ENCODE measurements around the gene MCHR2.
"Not testable (repeated sequence)": the region's sequence is repeated elsewhere in the genome, so short reads cannot be mapped to it uniquely, and the experiment has no call there.

The MCHR2 gene

GRCh38 chr6:99993533-99994251, at the start of gene MCHR2:
TSS of gene MCHR2 (minus strand) at chr6:99994223. CDS start at chr6:99956147, 38,076 bp downstream.
- no peak within 1 kb of the TSS for H2AFZ ChIP-seq (ENCODE audit: low read length)

GRCh38 chr6:100038546-100038945, 44.5 kb upstream of the MCHR2 start:
- H4K20me1 ChIP-seq (ENCODE audit: insufficient read depth, low read length); H3K27me3 ChIP-seq (replicated peaks; ENCODE audit: insufficient read depth, low read length); H3K9ac ChIP-seq (ENCODE audit: low read length); H3F3A ChIP-seq (ENCODE audit: insufficient read depth, low read length); H3K4me3 ChIP-seq (ENCODE audit: low read length); H2AFZ ChIP-seq (ENCODE audit: low read length); H3K27ac ChIP-seq (ENCODE audit: low read length); H3K9me3 ChIP-seq (replicated peaks; ENCODE audit: insufficient read depth, low read length); DNase-seq; H3K36me3 ChIP-seq (replicated peaks; ENCODE audit: insufficient read depth, low read length); H3K4me2 ChIP-seq (ENCODE audit: low read depth, low read length); H3K4me1 ChIP-seq (ENCODE audit: low read length); H3K9me2 ChIP-seq (replicated peaks; ENCODE audit: insufficient read depth, low read length); H3K79me2 ChIP-seq (ENCODE audit: low read length): not testable (repeated sequence)

More at GRCh38 chr6:99993533-99994251, at the start of gene MCHR2:
- no peaks in the 10 kb centered on the region for H3K36me3 ChIP-seq (replicated peaks; ENCODE audit: insufficient read depth, low read length)
- H3K9me3 ChIP-seq (replicated peaks; ENCODE audit: insufficient read depth, low read length) = no peaks in the 10 kb centered on the region
- H3F3A ChIP-seq (ENCODE audit: insufficient read depth, low read length) = no peaks in the 10 kb centered on the region
- H3K9ac ChIP-seq (ENCODE audit: low read length) = no peak within 1 kb of the TSS
- no peaks in the 10 kb centered on the region for H3K4me1 ChIP-seq (ENCODE audit: low read length)
- DNase-seq = no peak
- H3K79me2 ChIP-seq (ENCODE audit: low read length) = no peaks in the 10 kb centered on the region
- TF ChIP-seq EZH2phosphoT487 (IDR thresholded peaks at IDR 0.05; ENCODE audit: low read length) = no peak
- TF ChIP-seq EZH2 (optimal IDR thresholded peaks at IDR 0.05; ENCODE audit: low read depth, low read length) = no peak
- TF ChIP-seq CTCF (IDR thresholded peaks at IDR 0.05; ENCODE audit: low read length) = no peak
- H3K27ac ChIP-seq (ENCODE audit: low read length) = no peak within 1 kb of the TSS
- no peaks in the 10 kb centered on the region for H3K9me2 ChIP-seq (replicated peaks; ENCODE audit: insufficient read depth, low read length)
- H4K20me1 ChIP-seq (ENCODE audit: insufficient read depth, low read length) = no peaks in the 10 kb centered on the region
- no peak within 1 kb of the TSS for H3K4me2 ChIP-seq (ENCODE audit: low read depth, low read length)
- H3K4me3 ChIP-seq (ENCODE audit: low read length) = no peak within 1 kb of the TSS
- H3K27me3 ChIP-seq (replicated peaks; ENCODE audit: insufficient read depth, low read length) = no peaks in the 10 kb centered on the region

GRCh38 chr6:100035873-100036653, 42.0 kb upstream of the MCHR2 start:
- no peak for TF ChIP-seq EZH2phosphoT487 (IDR thresholded peaks at IDR 0.05; ENCODE audit: low read length)
- TF ChIP-seq CTCF (IDR thresholded peaks at IDR 0.05; ENCODE audit: low read length) = no peak
- no peak for TF ChIP-seq EZH2 (optimal IDR thresholded peaks at IDR 0.05; ENCODE audit: low read depth, low read length)
- Histone ChIP-seq H3K4me3 (ENCODE audit: low read length) (no peak overlapping the region), H3K9me3 (replicated peaks; ENCODE audit: insufficient read depth, low read length) (no peaks in the 10 kb centered on the region), H4K20me1 (ENCODE audit: insufficient read depth, low read length) (no peaks in the 10 kb centered on the region), H3K4me1 (ENCODE audit: low read length) (no peaks in the 10 kb centered on the region), H3K36me3 (replicated peaks; ENCODE audit: insufficient read depth, low read length) (no peaks in the 10 kb centered on the region), H3K27me3 (replicated peaks; ENCODE audit: insufficient read depth, low read length) (no peaks in the 10 kb centered on the region), H3K79me2 (ENCODE audit: low read length) (no peaks in the 10 kb centered on the region), H3F3A (ENCODE audit: insufficient read depth, low read length) (no peaks in the 10 kb centered on the region), H3K9me2 (replicated peaks; ENCODE audit: insufficient read depth, low read length) (no peaks in the 10 kb centered on the region), H3K9ac (ENCODE audit: low read length) (no peak overlapping the region), H3K27ac (ENCODE audit: low read length) (no peak overlapping the region), H3K4me2 (ENCODE audit: low read depth, low read length) (no peak overlapping the region), H2AFZ (ENCODE audit: low read length) (no peak overlapping the region)
- DNase-seq = no peak

- Histone ChIP-seq H3F3A (ENCODE audit: insufficient read depth, low read length) (no peaks in the 10 kb centered on the region), H3K4me3 (ENCODE audit: low read length) (no peak overlapping the region), H3K4me1 (ENCODE audit: low read length) (no peaks in the 10 kb centered on the region), H3K9me3 (replicated peaks; ENCODE audit: insufficient read depth, low read length) (no peaks in the 10 kb centered on the region), H3K9me2 (replicated peaks; ENCODE audit: insufficient read depth, low read length) (no peaks in the 10 kb centered on the region), H3K36me3 (replicated peaks; ENCODE audit: insufficient read depth, low read length) (no peaks in the 10 kb centered on the region), H3K27ac (ENCODE audit: low read length) (no peak overlapping the region), H4K20me1 (ENCODE audit: insufficient read depth, low read length) (no peaks in the 10 kb centered on the region), H3K9ac (ENCODE audit: low read length) (no peak overlapping the region), H3K79me2 (ENCODE audit: low read length) (no peaks in the 10 kb centered on the region), H3K27me3 (replicated peaks; ENCODE audit: insufficient read depth, low read length) (no peaks in the 10 kb centered on the region), H3K4me2 (ENCODE audit: low read depth, low read length) (no peak overlapping the region), H2AFZ (ENCODE audit: low read length) (no peak overlapping the region)
- TF ChIP-seq EZH2phosphoT487 (IDR thresholded peaks at IDR 0.05; ENCODE audit: low read length) (no peak), CTCF (IDR thresholded peaks at IDR 0.05; ENCODE audit: low read length) (no peak), EZH2 (optimal IDR thresholded peaks at IDR 0.05; ENCODE audit: low read depth, low read length) (no peak)
- DNase-seq = no peak
These were observed 29.8 kb upstream of the MCHR2 start for GRCh38 chr6:100023798-100024197.
